ENCODE data around the gene CAT.

Gene CAT

DNA sequence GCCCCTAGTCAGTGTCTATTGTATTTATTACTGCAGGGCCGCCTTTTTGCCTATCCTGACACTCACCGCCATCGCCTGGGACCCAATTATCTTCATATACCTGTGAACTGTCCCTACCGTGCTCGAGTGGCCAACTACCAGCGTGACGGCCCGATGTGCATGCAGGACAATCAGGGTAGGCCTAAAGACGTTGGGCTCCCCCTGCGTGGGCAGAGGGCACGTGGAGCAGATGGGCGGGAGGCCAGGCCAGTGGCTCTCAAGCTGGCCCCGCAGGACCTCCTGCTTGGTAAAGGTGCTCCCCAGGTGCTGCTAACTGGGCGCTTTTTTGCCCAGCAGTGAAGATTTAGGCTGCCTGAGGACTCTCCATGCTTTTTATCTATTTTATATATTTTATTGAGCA lies 22.5 kb downstream of the CAT start:
- no peak for DNase-seq

- DNase-seq: no peak
Observed at GRCh38 chr11:34464591-34465051, 25.9 kb downstream of the CAT start.

DNA sequence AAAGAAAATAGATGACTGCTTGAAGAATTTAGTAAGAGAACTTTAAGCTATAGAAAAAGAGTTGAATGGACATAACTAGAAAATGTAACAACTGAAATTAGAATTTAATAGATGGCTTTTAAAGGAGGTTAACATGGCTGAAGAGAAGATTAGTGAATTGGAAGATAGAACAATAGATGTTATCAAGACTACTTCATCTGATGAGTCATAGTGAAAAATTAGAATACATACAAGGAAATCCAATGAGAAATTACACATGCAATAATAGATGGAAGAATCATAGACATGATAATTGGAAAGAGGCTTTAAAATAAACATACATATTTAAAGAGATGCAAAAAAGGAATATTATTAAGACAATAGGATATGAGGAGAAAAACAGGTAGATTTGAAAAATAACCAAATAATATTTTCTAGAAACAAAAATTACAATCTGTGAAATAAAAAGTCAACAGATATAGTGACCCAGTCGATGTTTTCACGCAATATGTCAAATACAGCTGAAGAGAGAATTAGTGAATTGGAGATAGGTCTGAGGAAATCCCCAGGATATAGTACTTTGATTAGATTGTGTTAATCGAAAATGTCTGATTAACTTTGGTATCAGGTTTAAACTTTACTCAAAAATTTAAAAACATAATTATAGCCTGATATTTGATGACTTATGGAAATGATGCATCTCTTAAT lies 28.2 kb downstream of the CAT start:
- no peak for DNase-seq

GRCh38 chr11:34468209-34468841 lies 29.6 kb downstream of the CAT start:
- no peak for DNase-seq

GRCh38 chr11:34473603-34474169 lies 35.0 kb downstream of the CAT start:
- DNase-seq: no peak

DNA sequence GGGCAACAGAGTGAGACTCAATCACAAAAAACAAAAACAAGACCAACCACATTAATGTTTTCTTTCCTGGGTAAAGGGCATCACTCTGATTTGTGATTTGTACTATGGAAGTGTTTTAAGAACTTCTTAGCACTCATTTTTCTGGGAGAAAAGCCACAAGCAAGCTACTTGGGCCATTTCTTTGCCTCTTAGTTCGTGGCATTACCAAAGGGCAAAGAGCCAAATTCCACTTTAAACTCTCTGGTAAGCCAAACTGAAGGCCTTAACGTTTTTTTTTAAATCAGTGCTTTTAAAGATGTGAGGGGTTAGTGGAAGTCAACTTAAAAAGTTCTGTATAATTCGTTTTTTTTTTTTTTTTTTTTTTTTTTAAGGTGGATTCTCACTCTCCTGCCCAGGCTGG lies 36.9 kb downstream of the CAT start:
- DNase-seq: no peak

DNA sequence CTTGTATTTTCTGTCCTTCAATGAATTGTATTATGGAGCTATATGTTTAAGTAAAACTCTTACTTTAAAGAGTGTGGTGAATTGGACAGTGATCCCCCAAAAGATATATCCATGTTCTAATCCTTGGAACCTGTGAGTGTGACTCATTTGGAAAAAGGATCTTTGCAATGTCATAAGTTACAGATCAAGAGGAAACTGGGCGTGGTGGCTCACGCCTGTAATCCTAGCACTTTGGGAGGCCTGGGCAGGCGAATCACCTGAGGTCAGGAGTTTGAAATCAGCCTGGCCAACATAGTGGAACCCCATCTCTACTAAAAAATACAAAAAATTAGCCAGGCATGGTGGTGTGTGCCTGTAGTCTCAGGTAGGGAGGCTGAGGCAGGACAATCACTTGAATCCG lies 38.1 kb downstream of the CAT start:
- no peak for DNase-seq

DNA sequence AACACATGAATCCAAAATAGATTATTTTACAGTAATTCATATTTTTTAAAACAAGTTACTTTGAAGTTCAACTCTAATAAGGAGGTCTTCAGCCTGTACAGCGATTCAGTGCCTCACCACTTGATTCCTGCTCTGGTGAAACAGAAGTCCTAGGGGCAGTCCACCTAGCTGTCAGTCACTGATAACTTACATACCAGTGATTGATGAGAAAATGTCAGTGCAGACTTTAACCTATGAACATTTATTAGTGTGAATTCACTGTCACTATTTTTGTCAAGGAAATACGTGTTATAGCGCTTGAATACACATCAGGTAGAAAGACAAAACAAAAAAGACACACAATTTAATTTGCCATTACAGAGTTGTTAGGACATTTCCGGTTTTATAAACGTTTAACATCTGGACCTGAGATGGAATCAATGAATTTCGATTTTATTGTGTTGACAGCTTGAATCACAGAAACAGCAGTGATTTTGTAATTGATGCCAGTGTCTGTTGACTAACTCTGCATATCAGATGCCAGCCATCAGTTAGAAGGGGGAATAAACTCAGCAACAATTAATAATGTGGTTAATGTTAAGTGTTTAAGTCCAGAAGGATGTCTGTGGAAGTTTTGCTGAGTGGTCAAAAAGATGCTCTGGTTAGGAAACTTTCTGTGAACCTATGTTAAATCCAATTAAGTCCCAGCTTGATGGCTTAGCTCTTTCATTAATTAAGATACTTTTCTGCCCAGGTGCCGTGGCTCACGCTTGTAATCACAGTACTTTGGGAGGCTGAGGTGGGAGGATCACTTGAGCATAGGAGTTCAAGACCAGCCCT lies 40.3 kb downstream of the CAT start:
- DNase-seq: no peak

- DNase-seq: no peak
Observed at GRCh38 chr11:34480314-34480713, 41.6 kb downstream of the CAT start.

DNA sequence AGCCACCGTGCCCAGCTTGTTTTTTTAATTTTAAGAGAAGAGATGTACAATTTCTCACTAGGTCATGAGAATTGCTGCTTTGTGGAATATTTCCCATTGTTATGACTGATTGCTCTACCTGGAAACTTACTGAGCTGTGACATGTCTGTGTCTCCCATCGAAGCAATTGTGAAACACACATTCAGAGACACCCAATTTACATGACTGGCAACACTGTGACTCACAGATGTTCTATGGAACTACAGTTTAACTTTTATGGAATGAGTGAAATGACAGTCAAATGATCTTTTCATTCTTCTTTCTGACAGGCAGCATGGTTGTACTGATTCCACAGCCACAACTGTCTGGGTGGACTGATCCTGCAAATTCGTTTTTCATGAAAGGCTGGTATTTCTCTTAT lies 42.6 kb downstream of the CAT start:
- DNase-seq: no peak

GRCh38 chr11:34483106-34483874 lies 44.6 kb downstream of the CAT start:
- DNase-seq: no peak

DNA sequence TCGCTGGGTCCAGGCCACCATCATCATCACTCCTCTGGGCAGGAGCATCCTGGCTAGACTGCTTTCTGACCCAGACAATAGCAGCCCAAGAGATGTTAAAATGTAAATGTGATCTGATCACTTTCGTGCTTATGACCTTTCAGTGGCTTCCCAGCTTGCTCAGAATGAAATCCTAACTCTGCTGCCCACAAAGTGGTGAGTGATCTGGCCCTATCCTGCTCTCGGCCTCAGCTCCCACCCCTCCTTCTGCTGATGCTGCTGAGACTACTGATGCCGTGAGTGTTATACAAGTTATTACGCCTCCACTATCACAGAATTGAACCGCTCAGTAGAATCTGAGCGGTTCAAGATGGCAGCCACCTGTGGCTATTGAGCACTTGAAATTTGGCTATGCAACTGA lies 48.7 kb downstream of the CAT start:
- no peak for DNase-seq

DNA sequence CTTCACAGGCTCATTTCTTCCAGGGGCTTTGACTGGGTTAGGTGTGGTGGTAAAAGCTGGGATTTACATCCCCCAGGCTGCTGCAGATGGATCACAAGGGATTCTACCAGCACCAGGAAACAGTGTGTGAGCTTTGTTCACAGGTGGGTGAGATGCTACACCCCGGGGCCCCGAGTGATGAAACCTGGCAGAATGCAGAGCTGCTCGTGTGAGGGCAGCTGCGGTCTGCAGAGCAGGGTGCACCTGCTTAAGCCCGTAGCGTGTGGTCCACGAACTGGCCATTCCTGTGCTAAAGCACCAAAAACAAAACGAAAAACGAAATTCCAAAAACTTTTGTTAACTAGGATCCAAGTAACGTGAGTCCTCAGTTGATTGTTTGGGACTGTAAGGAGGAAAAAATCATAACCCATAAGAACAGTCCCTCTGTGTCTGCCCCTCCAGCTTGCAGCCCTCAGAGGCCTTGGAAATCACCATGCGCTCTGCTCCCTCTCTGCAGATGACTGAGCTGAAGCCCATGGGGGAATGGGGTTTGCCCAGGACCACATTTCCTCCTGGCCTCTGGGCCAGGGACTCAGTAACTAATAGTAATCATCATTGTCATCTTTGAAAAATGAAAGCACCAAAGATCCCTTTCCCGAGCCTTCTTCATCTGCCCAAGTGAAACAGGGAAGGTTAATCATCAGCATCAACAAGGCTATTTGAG lies 50.3 kb downstream of the CAT start:
- DNase-seq: no peak

DNA sequence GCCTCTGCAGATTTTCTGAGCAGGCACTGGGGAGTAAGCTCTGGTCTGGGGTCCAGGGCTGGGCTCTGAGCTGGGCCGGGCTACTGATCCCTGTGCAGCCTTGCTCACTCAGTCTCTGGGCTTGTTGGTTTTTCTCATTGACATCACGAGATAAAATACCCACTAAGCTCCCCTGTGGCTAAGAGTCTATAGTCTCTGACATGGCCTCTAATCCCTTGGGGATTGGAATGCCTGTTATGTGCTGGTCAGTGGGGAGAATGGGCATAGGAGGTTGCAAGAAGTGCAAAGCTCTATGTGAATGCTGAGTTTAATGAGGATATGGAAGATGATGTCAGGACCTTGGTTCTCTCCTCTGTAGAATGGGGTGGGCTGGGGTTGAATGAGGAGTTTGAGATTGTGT lies 51.6 kb downstream of the CAT start:
- DNase-seq: no peak

GRCh38 chr11:34492806-34493414 lies 54.2 kb downstream of the CAT start:
- DNase-seq: peak; percentile 66

DNA sequence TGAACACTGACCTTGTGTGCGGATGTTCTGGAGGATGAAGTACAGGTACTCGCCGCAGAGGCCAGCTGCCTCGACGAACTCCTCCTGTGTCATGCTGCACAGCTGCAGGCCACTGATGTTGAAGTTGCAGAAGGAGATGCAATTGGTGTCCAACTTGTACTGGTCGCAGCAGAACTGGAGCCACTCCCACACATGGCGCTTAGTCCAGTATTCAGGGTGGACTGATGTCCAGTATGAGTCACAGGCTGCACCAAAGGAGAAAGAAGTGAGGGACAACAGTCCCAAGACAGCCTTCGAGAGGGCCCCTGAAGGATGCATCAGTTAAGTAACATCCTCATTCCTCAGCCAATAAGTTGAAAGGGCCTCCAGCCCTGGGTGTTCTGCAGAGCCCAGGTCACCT lies 54.7 kb downstream of the CAT start:
- no peak for DNase-seq

DNA sequence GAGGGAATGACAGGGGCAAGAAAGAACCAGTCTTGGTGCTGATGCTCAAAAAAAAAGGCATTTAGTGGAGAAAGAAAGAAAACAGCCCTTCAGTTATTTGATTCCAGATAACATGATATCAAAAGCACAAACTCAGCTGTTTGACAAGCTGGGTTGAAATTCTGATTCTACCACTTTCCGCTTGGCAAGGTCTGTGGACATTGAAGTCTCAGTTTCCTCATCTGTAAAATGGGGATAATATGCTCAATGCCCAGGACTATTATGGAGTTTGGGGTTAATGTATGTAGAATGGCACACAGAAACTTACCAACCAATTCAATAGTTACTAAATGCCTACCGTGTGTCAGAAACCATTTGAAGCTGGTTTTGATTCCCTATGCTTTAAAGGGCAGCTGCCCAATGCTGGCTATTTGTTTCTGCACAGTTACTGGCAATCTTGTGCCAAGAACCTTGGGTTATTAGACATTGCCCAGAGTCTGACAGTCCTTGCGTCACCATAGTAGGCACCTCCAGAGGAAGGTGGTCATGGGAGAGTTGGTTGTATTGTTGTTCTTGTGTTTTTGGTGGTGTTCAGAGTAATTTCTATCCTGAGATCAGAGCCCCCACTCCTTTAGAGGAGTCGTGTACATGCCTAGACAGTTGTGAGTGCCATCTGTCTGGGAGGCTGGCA lies 55.3 kb downstream of the CAT start:
- DNase-seq: no peak

DNA sequence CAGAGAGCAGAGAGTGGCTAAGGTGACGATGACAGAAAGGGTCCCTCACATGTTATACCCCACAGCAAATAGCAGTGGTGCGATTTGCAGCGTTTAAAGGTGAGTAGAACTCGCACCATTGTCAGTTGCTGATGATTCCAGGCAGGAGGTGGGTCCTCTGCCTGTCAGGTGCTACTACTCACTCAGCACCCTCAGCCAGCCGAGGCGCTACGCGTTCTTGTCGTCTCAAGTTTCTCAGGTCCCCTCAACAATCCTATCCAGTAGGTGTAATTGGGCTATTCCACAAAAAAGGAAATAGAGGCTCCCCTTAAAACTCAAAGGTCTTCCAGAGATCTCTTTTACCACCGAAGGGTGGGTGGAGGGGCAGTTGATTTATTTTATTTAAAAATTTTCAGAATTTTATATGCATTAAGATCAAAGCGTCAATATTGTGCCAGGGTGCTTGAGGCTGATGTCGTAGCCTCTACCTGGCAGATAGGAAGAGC lies 56.5 kb downstream of the CAT start:
- DNase-seq: no peak

- no peak for DNase-seq
Observed at GRCh38 chr11:34495724-34496377, 57.1 kb downstream of the CAT start.

DNA sequence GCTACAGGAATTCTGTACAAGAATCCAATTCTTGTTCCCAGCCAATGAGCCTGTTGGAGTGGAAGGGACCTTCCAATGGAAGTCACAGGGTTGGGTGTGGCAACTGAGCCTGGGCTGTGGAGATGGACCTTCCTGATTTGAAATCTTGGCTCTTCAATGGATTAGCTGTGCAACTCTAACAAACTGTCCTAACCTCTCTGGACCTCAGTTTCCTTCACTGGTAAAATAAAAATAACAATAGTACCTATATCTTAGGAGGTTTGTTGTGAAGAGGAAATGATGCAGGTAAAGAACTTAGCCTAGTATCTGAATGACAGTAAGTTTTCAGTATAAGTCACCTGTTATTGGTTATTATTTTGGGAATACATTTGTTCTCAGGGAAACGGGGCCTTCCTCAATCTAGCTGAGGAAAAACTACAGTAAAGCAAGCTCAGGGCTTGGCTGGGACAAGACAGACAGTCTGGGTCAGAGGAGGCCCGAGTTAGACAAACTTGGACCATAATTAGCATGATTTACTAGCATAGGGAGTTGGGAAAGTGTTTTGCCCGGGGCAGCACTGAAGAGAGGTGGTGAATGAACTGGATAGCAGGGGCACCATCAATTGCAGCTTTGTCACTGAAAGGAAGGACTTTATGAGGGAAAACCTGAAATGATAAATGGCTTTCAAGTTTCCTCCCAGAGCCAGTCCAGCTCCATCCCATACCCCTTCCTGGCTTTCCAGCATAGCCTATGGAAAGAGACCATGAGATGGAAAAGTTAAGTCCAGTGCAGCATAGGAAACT lies 61.2 kb downstream of the CAT start:
- no peak for DNase-seq
